Body of pancreas (tissue), 4 donors: ENCODE results near the gene MLN.

Experiments used
- CTCF ChIP-seq, 7 experiments: fragments of 450-650 bp in 4 of 7; fragments of 200-600 bp in 3 of 7; sonication (generic) in 3 of 7; IDR thresholded peaks; one replicate each; pipeline ENCODE4 v1.5.1; 2016 to 2019; ENCODE audit warnings: antibody characterized with exemption in 7 of 7
- POLR2A ChIP-seq, 3 donors: fragments of 450-650 bp; IDR thresholded peaks; one replicate each; pipeline ENCODE4 v1.6.1; 2016; ENCODE audit warnings: antibody characterized with exemption in 3 of 3, mild to moderate bottlenecking in 2 of 3

DNA sequence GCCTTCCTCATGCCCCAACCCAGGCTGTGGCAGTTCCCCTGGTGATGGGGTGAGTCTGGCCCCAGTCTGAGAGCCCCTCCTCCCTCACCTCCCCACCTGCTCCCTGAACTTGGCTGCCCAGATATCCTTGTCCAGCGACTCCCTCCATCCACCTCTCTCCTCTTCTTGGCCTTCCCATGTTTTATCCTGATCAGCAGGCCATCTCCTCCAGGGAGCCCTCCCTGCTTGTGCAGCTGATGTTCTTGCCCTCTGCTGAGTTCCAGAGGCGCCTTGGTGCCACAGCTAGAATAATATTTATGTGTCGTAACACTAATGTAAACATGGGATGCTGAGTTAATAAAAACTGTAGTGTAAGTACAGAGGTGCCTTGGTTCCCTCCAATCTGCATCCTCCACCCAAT is 46.7 kb downstream of the MLN start:
- no peak for TF ChIP-seq CTCF (IDR thresholded peaks at IDR 0.05)
- TF ChIP-seq POLR2A (IDR thresholded peaks at IDR 0.05), result no peak
